ENCODE measurements around the gene GPR141. TPM values are rescaled to one million over a fixed set of nuclear protein-coding genes. Genes with fewer than 3 reads are reported as not detected.

The GPR141 gene
- total RNA-seq, 4 donors from 2014 or later, result 0.78 TPM; not detected in 2

DNA sequence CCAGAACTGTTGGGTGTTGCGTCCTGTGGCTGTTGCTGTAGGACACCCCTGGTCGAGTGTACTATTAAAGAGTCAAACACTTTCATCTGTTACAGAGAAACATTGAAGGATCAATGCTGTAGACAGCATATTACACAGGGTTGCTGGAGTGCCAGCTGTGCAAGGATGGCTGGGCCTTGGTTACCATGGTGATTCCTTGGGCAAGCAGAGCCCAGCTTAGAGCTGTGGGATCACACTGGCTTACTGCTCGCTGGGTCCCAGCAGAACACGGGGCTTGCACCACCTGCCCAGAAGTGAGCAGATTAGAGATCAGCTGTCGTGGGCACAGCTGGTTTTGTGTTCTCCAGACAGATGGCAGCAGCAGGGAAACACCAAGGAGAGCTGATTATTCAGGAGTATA, 76.0 kb downstream of the GPR141 start:
- Histone ChIP-seq H3K9me3 (no peaks in the 10 kb centered on the region), H3K4me1 (peaks cover 4 to 6% of the 10 kb centered on the region in 2 donors), H3K36me3 (no peaks in the 10 kb centered on the region), H3K4me3 (replicated peaks in 1 of 3) (no peak overlapping the region), H3K27ac (no peak overlapping the region), H3K27me3 (no peaks in the 10 kb centered on the region)
- 77 to 86% methylated on average over 5 of the region's 5 CpGs for WGBS, 2 donors
- peak; percentile 3 to 9 for DNase-seq
- intact Hi-C loops (cut with DNase I), result no loop called here
- TF ChIP-seq POLR2A (IDR thresholded peaks at IDR 0.05), result no peak
- TF ChIP-seq CTCF (IDR thresholded peaks at IDR 0.05), result no peak

DNA sequence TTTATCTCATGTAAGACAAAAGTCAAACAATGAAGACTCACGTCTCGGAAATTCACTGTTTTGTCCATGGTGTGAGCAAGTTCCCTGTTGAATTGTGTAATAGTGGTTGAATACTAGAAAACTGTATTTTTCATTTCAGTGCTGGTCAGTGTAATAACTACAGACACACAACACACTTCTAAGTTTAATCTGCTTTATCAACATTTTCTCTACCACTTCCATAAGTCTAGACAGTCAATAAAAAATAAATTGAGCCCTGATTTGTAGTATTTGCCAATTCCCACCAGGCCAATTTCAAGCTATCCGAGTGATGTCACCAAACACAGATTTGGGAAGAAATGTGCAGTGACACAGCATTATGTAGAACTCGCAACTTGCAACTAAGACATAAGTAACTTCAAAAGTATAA, 81.9 kb downstream of the GPR141 start:
- TF ChIP-seq POLR2A (IDR thresholded peaks at IDR 0.05), result no peak
- no peak for TF ChIP-seq CTCF (IDR thresholded peaks at IDR 0.05)
- H3K4me1 ChIP-seq, result no peaks in the 10 kb centered on the region
- intact Hi-C loops (cut with DNase I), result no loop called here
- no peaks in the 10 kb centered on the region for H3K27me3 ChIP-seq
- 87 to 89% methylated on average over 4 of the region's 4 CpGs for WGBS, 2 donors
- DNase-seq, result no peak
- H3K9me3 ChIP-seq, result no peaks in the 10 kb centered on the region
- no peaks in the 10 kb centered on the region for H3K36me3 ChIP-seq
- no peak overlapping the region for H3K27ac ChIP-seq
- no peak overlapping the region for H3K4me3 ChIP-seq (replicated peaks in 1 of 3)

DNA sequence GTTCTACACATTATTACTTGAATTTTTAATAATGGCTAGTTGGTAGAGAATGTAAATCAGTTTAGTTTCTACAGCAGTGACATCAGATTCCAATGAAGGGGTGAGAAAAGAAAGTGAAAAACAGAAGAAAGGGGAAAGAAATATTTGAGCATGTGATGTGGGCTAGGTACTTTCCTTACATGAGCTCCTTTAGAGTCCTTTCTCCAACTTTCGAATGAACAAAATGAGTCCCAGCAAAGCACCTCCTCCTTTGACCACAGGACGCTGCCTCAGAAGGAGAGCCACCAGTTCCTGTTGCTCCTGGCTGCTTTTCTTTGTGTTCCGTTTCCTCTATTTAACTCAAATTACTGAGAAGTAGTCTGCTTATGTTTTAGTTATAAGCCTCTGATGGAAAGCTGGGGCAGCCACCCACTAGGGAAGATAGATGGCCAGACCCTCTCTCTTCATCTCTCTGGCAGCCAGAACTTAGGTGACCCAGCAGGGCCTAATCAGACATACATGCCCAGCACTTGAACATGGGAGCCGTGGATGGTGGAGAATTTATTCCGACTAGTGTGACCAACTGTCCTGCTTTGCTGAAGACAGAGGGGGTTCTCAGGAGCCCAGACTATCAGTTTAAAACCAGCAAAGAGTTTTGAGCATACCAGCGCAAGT, 82.4 kb downstream of the GPR141 start:
- no peaks in the 10 kb centered on the region for H3K9me3 ChIP-seq
- no peak for TF ChIP-seq CTCF (IDR thresholded peaks at IDR 0.05)
- TF ChIP-seq POLR2A (IDR thresholded peaks at IDR 0.05), result no peak
- intact Hi-C loops (cut with DNase I), result no loop called here
- no peak overlapping the region for H3K27ac ChIP-seq
- H3K27me3 ChIP-seq, result no peaks in the 10 kb centered on the region
- 81 to 85% methylated on average over 6 of the region's 6 CpGs for WGBS, 2 donors
- H3K4me1 ChIP-seq, result no peaks in the 10 kb centered on the region
- H3K36me3 ChIP-seq, result no peaks in the 10 kb centered on the region
- DNase-seq, result no peak
- H3K4me3 ChIP-seq (replicated peaks in 1 of 3), result no peak overlapping the region

- Histone ChIP-seq H3K27ac (no peak overlapping the region), H3K4me3 (replicated peaks in 1 of 3) (no peak overlapping the region), H3K9me3 (no peaks in the 10 kb centered on the region), H3K4me1 (no peaks in the 10 kb centered on the region), H3K36me3 (no peaks in the 10 kb centered on the region), H3K27me3 (no peaks in the 10 kb centered on the region)
- intact Hi-C loops (cut with DNase I), result no loop called here
- TF ChIP-seq CTCF (IDR thresholded peaks at IDR 0.05) (no peak), POLR2A (IDR thresholded peaks at IDR 0.05) (no peak)
- 94 to 98% methylated on average over 1 of the region's 1 CpG for WGBS, 2 donors
- DNase-seq, result no peak
These were observed 85.0 kb downstream of the GPR141 start for GRCh38 chr7:37768611-37769010.

GRCh38 chr7:37769291-37769690, 85.7 kb downstream of the GPR141 start:
- no peak for DNase-seq
- Histone ChIP-seq H3K27ac (no peak overlapping the region), H3K9me3 (no peaks in the 10 kb centered on the region), H3K36me3 (no peaks in the 10 kb centered on the region), H3K27me3 (no peaks in the 10 kb centered on the region), H3K4me1 (no peaks in the 10 kb centered on the region), H3K4me3 (replicated peaks in 1 of 3) (no peak overlapping the region)
- WGBS, 2 donors, result 64 to 71% methylated on average over 1 of the region's 1 CpG
- intact Hi-C loops (cut with DNase I), result no loop called here
- TF ChIP-seq POLR2A (IDR thresholded peaks at IDR 0.05) (no peak), CTCF (IDR thresholded peaks at IDR 0.05) (no peak)
